ENCODE data around the gene PKMYT1.
"Not testable (repeated sequence)": the region's sequence is repeated elsewhere in the genome, so short reads cannot be mapped to it uniquely, and the experiment has no call there.

The PKMYT1 gene

GRCh38 chr16:2929693-2930092 is 50.6 kb downstream of the PKMYT1 start:
- no peak for DNase-seq

DNA sequence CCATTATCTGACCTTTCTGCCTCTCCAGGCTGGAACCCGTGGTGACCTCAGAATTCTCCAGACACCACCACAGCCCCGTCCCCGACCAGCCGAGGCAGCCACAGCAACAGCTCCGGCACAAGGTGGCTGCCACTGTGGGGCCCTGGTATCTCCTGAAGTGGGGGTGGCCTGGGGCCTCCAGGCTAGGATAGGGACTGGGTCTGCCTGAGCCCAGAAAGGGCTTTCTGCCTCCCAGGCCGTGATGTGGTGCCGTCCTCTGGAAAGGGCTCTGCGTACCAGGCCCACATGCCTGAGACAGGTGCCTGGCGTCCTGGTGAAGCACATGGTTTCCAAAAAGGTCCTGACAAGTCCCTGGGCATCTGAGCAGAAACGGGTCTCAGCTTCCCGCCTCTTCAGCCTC is 51.5 kb downstream of the PKMYT1 start:
- no peak for DNase-seq

DNA sequence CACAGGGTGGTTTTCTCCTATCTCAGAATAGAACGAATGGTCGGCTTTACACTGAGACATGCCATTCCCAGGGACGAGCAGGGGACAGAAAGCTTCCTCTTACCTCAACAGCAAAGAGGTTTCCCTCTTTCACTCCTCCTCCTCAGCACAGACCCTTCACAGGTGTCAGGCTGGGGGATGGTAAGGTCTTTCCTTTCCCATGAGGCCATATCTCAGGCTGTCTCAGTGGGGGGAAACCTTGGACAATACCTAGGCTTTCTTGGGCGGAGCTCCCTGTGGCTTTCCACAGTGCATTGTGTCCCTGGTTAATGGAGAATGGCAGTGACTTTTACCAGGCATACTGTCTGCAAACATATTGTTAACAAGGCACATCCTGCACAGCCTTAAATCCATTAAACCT is 52.1 kb downstream of the PKMYT1 start:
- not testable (repeated sequence) for DNase-seq

GRCh38 chr16:2927010-2927646 is 53.1 kb downstream of the PKMYT1 start:
- DNase-seq = peak; percentile 85

DNA sequence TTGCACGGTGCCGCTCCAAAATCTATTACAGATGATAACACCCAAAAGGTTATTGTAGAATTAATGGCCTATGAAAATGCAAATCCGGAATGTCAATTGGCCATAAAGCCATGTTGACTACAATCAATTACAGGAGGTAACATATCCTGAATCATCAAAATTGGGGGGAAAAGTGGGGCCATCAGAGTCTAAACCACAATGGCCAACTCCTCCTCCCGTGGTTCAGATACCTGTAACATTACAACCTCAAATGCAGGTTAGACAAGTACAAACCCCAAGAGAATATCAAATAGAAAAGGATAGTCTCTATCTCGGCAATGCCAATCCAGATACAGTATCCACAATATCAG is 53.6 kb downstream of the PKMYT1 start:
- DNase-seq = no peak

DNA sequence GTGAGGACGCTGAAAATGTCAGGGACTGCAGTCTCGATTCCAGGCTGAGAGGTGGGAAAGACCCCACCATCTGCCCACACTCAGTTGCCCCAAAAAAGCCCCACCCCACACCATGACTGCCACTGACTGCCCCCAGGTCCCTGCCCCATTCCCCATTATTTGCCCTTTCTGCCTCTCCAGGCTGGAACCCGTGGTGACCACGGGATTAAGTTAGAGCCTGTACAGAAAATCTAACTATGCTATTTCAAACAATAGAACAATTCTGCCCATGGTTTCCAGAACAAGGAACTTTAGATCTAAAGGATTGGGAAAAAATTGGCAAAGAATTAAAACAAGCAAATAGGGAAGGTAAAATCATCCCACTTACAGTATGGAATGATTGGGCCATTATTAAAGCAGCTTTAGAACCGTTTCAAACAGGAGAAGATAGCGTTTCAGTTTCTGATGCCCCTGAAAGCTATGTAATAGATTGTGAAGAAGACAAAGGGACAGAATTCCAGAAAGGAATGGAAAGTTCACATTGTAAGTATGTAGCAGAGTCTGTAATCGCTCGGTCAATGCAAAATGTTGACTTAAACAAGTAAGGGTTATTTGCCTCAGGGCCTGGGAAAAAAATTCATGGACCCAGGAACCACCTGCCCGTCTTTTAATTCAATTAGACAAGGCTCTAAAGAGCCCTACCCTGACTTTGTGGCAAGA is 54.1 kb downstream of the PKMYT1 start:
- DNase-seq = no peak

- DNase-seq = no peak
Measured at GRCh38 chr16:2924901-2925755, 55.1 kb downstream of the PKMYT1 start.

- no peak for DNase-seq
Measured at GRCh38 chr16:2923481-2923880, 56.8 kb downstream of the PKMYT1 start.
